Activated CD4-positive, alpha-beta T cell treated with anti-CD3 and anti-CD28 coated beads, Interleukin-2, amount 10 ng/mL, durations not matched to agents 7 days and 5 days (primary cell): ENCODE results near the gene DNMT3A. TPM values are rescaled to one million over a fixed set of nuclear protein-coding genes. Genes with fewer than 3 reads are reported as not detected.
"Not testable (repeated sequence)": the region's sequence is repeated elsewhere in the genome, so short reads cannot be mapped to it uniquely, and the experiment has no call there.

ENCODE experiments used
- CTCF ChIA-PET: fragments of 350-600 bp; sonication (Branson Sonifier 250); formaldehyde crosslinking; loops from one replicate; lab custom pipeline; 2021; ENCODE audit warnings: antibody characterized with exemption; lab: Charles Lee
- POLR2A ChIA-PET: fragments of 350-600 bp; sonication (Branson Sonifier 250); formaldehyde crosslinking; loops from one replicate; lab custom pipeline; 2021; ENCODE audit warnings: antibody characterized with exemption; lab: Charles Lee
- DNase-seq: peaks from one replicate; pipeline ENCODE4 v3.0.0-alpha.2; 2020
- H3K27ac Mint-ChIP-seq: one replicate; pipeline ENCODE4 v1.8.0; 2021; ENCODE audit warnings: mild to moderate bottlenecking, moderate library complexity, mixed read lengths
- H3K27me3 Mint-ChIP-seq: one replicate; pipeline ENCODE4 v1.8.0; 2021; ENCODE audit warnings: mixed read lengths
- H3K36me3 Mint-ChIP-seq: one replicate; pipeline ENCODE4 v1.8.0; 2021; ENCODE audit warnings: low read depth, mixed read lengths
- H3K4me1 Mint-ChIP-seq: one replicate; pipeline ENCODE4 v1.8.0; 2021; ENCODE audit warnings: mixed read lengths
- H3K4me3 Mint-ChIP-seq: one replicate; pipeline ENCODE4 v1.8.0; 2021; ENCODE audit warnings: mild to moderate bottlenecking, moderate library complexity, mixed read lengths
- H3K9me3 Mint-ChIP-seq: one replicate; pipeline ENCODE4 v1.8.0; 2021; ENCODE audit warnings: mixed read lengths
- total RNA-seq, 2 experiments: library from RNA; stranded (reverse); gene quantifications; one replicate each; pipeline ENCODE4 v1.2.3, GENCODE V29; 2021

Gene DNMT3A
- total RNA-seq, 2 experiments from 2014 or later, result 55.9 to 62.3 TPM

DNA sequence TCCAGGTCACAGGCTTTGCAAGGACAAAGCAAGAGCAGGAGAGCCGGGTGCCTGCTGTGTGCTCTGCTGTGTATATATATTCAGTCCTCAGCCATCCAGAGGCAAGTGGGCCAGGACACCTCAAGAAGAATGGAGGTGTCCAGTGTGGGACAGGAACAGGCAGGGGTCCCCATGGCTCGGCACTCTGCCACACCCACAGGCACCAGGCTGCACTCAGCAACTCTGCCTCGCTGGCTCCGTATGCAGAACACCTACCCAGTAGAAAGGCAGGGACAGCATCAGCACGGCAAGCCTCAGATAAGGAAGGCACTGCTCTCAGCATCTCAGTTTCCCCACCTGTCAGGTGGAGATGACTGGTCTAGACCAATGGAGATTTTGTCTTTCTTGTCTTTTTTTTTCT is 57.8 kb downstream of the DNMT3A start:
- DNase-seq, result no peak
- Mint-ChIP-seq H3K9me3 (no peaks in the 10 kb centered on the region), H3K27ac (no peak overlapping the region), H3K36me3 (peaks cover 43% of the 10 kb centered on the region), H3K4me3 (no peak overlapping the region), H3K27me3 (no peaks in the 10 kb centered on the region), H3K4me1 (peaks cover 61% of the 10 kb centered on the region)
- CTCF ChIA-PET, result interaction anchor here (0.7 kb wide), 1 partner anchor 23 kb away, joined by 3 read pairs; no protein-coding TSS in a partner anchor
- POLR2A ChIA-PET, result no interaction called here

DNA sequence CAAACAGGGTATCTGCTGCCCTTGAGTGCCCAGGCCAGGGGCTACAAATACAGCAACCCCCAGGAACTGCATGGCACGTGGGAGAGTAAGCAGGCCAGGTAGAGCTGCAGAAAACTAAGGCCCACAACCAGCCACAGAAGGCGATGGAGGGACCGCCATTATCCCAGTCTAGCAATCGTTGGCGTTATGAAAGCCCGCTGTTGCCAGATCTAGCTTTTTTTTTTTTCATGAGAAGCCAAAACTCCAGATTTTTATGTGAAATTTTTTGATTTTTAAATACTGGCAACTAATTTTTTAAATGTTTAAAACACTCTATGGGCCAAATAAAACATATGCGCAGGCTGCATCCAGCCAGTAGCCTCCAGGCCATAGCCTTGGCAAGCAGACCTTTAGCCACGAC is 59.8 kb downstream of the DNMT3A start:
- Mint-ChIP-seq H3K27ac (no peak overlapping the region), H3K36me3 (peaks cover 36% of the 10 kb centered on the region), H3K9me3 (no peaks in the 10 kb centered on the region), H3K4me1 (peaks cover 65% of the 10 kb centered on the region), H3K4me3 (no peak overlapping the region), H3K27me3 (no peaks in the 10 kb centered on the region)
- no peak for DNase-seq
- CTCF ChIA-PET, result interaction anchor here (1.2 to 1.3 kb wide), 2 partner anchors 13 to 19 kb away, joined by 3 to 4 read pairs; no protein-coding TSS in a partner anchor
- POLR2A ChIA-PET, result no interaction called here

DNA sequence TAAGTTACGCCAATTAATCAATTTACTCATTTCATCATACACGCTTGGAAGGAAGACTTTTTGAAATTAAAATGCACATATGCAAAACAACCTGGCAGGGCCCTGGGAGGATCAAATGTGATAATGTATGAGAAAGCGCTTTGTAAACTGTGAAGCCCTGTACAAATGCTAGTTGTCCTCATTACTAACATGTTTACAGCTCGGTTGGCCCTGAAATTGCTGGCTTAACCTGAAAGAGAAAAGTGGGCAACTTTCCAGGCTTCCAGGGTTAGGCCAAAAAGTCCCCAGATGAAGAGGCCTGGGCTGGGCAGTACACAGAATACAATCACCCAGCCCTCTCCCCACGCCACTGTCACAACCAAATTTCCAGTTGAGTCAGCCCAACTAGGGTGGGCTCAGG is 60.2 kb downstream of the DNMT3A start:
- CTCF ChIA-PET, result interaction anchor here (1.2 to 1.3 kb wide), 2 partner anchors 13 to 20 kb away, joined by 3 to 4 read pairs; no protein-coding TSS in a partner anchor

DNA sequence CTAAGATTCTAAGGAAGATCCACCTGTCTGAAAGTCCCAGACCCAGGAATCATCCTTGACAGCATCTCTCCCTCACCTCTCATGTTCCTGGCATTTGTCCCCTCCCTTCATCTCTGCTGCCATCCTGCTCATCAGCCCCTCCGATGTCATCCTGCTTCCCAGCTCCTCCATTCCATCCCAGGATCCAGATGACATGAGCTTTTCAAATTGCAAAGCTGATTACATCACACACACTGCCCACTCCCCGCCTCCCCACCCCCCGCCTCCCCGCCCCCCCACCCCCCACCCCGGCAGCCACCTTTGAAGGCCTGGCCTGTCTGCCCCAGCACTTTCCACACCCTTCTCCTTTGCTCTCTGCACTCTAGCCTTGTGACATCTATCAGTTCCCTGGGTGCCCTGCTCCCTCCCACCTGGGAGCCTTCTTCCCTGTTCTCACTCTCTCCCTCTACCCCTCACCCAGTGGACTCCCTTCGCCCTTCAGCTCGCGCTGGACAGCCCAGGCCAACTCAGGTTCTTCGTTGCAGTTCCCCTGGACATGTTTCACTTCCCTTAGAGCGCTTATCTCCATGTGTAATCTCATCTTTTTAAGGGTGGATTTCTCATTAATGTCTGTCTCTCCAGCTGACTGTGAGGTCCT is 61.6 kb downstream of the DNMT3A start:
- H3K4me1 Mint-ChIP-seq, result peaks cover 64% of the 10 kb centered on the region
- CTCF ChIA-PET, result interaction anchor here (0.6 to 1.5 kb wide), 2 partner anchors 13 to 73 kb away, joined by 3 to 4 read pairs; no protein-coding TSS in a partner anchor
- H3K27ac Mint-ChIP-seq, result peak overlapping the region; percentile 57
- H3K4me3 Mint-ChIP-seq, result no peak overlapping the region
- no peaks in the 10 kb centered on the region for H3K27me3 Mint-ChIP-seq
- POLR2A ChIA-PET, result no interaction called here
- no peak for DNase-seq
- peaks cover 31% of the 10 kb centered on the region for H3K36me3 Mint-ChIP-seq
- no peaks in the 10 kb centered on the region for H3K9me3 Mint-ChIP-seq

More for the DNA sequence above, 60.2 kb downstream of the DNMT3A start:
- peaks cover 33% of the 10 kb centered on the region for H3K36me3 Mint-ChIP-seq
- H3K9me3 Mint-ChIP-seq, result no peaks in the 10 kb centered on the region
- no peak overlapping the region for H3K4me3 Mint-ChIP-seq
- H3K27me3 Mint-ChIP-seq, result no peaks in the 10 kb centered on the region
- H3K4me1 Mint-ChIP-seq, result peaks cover 64% of the 10 kb centered on the region
- POLR2A ChIA-PET, result no interaction called here
- no peak overlapping the region for H3K27ac Mint-ChIP-seq
- no peak for DNase-seq

DNA sequence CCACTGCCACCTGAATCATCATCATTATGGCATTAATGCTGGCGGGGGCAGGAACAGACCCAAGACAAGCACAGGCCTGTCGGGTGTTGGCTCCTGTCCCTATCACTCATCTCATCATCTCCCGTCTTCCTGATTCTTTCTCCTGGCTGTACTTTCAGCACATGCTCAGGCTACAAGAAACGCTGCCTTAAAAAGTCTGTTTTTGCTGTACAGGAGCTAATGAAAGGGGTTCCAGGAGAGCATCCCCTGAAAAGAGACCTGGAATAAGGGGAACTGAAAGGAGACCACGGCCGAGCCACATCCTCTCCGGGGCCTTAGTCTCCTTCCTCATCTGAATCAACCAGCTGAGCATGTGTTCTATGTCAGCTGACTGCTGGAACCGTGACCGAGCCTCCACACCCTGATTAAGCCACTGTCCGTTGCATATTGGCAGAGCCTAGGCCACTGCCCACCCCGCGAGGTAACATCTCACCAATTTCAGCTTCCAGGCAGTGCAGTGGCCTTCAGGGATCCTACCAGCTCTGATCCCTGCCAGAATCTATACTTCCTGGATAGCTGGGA is 62.6 kb downstream of the DNMT3A start:
- H3K4me3 Mint-ChIP-seq, result no peak overlapping the region
- peaks cover 66% of the 10 kb centered on the region for H3K4me1 Mint-ChIP-seq
- peaks cover 34% of the 10 kb centered on the region for H3K36me3 Mint-ChIP-seq
- CTCF ChIA-PET, result interaction anchor here (0.9 to 2.3 kb wide), 3 partner anchors 12 to 36 kb away, joined by 4 to 8 read pairs (median 4); no protein-coding TSS in a partner anchor
- H3K27ac Mint-ChIP-seq, result peak overlapping the region; percentile 79
- H3K27me3 Mint-ChIP-seq, result no peaks in the 10 kb centered on the region
- H3K9me3 Mint-ChIP-seq, result no peaks in the 10 kb centered on the region
- DNase-seq, result no peak
- POLR2A ChIA-PET, result no interaction called here

DNA sequence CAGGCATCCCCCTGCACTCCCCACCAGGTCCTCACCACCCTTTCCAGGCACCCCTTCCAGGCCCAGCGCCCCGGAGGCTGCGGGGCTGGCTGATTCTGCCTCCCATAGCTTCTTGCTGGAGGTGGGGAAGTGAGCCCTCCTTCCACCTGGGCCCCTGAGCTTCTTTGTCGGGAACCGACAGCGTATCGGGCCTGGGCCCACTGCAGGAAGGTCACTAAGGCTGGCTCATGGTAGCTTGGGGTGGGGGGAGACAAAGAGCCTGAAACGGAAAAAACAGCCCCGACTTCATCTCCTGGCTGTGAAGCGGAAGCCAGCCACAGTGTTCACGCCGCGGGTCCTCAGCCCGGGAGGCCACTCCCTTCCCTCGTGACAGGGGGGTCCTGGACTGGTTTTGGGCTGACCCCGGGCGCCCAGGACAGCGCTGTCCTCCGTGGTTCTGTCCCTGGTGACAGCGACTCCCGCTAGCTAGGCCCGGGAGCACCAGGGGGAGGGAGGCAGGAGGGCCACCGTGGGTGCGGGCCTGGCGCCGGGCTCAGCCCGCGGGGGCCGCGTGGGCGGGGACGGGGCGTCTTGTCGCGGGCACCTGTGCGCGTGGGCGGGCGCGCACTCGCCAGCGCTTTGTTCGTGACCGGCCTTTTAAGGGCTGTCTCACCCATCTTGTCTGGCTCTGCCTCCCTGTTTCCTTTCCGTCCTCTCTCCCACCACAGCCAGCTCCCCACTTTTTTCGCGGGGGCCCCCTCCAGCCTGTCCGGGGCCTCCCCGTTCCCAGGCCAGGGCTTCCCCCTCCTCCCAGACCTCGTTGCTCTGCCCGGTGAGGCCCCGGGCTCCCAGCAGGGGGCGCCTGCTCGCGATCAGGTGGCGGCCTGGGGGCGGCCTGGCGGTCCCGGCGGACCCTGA is 64.9 kb downstream of the DNMT3A start:
- peak; percentile 74 for DNase-seq
- H3K4me3 Mint-ChIP-seq, result peak overlapping the region; percentile 47
- H3K27ac Mint-ChIP-seq, result peak overlapping the region; percentile 97
- H3K4me1 Mint-ChIP-seq, result peaks cover 79% of the 10 kb centered on the region
- H3K9me3 Mint-ChIP-seq, result no peaks in the 10 kb centered on the region
- POLR2A ChIA-PET, result no interaction called here
- peaks cover 46% of the 10 kb centered on the region for H3K36me3 Mint-ChIP-seq
- H3K27me3 Mint-ChIP-seq, result no peaks in the 10 kb centered on the region
- CTCF ChIA-PET, result interaction anchor here (0.7 to 3.3 kb wide), 18 partner anchors 8 to 140 kb away, joined by 3 to 27 read pairs (median 4); no protein-coding TSS in a partner anchor

DNA sequence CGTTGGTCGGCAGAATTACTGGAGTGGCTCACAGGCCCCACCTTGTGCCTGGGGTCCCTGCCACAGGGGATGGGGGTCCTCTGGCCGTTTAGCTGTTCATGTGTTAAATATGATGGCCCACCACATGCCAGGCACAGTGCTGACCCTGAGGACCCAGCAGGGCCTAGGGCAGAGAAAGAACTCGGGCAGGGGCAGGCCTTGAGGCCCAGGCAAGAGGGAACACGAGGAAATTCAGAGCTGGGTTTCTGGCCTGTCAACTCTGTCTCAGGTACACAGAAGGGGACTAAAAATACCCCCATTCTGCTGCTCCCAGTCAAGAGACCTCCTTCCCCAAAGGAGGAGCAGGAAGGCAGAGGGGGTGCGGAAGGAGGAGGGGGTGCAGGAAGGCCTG is 66.2 kb downstream of the DNMT3A start:
- Mint-ChIP-seq H3K4me1 (peaks cover 71% of the 10 kb centered on the region), H3K27me3 (no peaks in the 10 kb centered on the region), H3K9me3 (no peaks in the 10 kb centered on the region), H3K27ac (peak overlapping the region; percentile 97), H3K4me3 (no peak overlapping the region), H3K36me3 (peaks cover 44% of the 10 kb centered on the region)
- CTCF ChIA-PET, result interaction anchor here (0.6 to 3.3 kb wide), 6 partner anchors 13 to 1221 kb away, joined by 3 to 27 read pairs (median 4); no protein-coding TSS in a partner anchor
- DNase-seq, result no peak
- POLR2A ChIA-PET, result no interaction called here

DNA sequence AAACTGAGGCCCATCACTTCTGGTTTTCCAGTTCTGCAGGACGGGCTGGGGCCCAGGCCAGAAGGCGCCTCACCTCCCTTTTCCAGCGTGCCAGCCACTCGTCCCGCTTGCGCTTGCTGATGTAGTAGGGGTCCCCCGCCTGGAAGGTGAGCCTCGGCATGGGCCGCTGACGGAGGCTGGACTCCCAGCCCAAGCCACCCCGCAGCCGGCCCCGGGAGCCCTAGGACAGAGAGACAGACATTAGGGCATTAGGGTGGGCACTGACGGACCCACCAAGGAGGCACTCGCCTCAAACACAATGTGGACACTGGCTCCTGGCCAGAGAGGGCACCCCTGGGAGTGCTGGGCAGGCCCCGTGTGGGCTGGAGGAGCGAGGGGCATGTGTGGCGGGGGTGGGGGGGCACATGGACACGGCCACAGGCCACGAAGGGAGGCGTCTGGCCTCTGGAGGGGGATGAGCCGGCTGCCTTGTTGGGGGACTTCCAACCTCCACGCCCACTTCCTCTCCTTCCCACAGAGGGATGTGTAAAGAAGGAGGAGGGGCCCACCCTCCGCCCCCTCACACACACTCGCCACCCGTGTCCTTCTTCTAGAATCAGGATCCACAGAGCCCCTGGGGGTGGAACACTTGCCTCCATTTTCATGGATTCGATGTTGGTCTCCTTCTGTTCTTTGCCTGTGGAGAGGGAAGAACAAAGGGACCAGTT is 66.7 kb downstream of the DNMT3A start:
- CTCF ChIA-PET, result interaction anchor here (1.6 to 3.3 kb wide), 2 partner anchors 20 to 23 kb away, joined by 5 to 27 read pairs; no protein-coding TSS in a partner anchor
- DNase-seq, result peak; percentile 39
- Mint-ChIP-seq H3K27me3 (no peaks in the 10 kb centered on the region), H3K9me3 (no peaks in the 10 kb centered on the region), H3K4me3 (no peak overlapping the region), H3K4me1 (peaks cover 69% of the 10 kb centered on the region), H3K36me3 (peaks cover 44% of the 10 kb centered on the region), H3K27ac (peak overlapping the region; percentile 97)
- POLR2A ChIA-PET, result no interaction called here

DNA sequence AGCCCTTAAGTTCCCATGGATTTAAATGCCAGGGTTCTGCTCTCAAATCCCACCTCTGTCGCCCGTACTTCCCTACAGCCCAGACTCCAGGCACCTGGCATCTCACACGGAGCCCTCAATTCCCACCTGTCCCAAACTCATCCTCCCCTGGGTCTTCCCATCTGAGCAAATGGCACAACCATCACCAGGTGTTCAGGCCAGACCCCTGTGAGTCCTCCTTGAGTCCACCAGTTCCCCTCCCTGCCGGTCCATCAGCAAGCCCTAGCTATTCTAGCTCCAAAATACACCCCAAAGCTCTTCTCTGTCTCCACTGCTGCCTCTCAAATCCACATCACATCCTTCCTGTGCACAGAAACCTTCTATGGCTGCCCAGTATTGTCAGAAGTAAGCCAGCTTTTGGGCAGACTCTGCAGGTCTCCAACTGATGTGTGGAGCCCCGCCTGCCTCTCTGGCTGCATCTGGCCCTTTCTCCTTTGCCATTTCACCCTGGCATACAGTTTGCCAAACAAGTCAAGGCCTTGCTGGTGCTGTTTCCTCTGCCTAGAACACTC is 67.7 kb downstream of the DNMT3A start:
- Mint-ChIP-seq H3K4me3 (peak overlapping the region; percentile 22), H3K9me3 (no peaks in the 10 kb centered on the region), H3K36me3 (peaks cover 47% of the 10 kb centered on the region), H3K4me1 (peaks cover 63% of the 10 kb centered on the region), H3K27me3 (no peaks in the 10 kb centered on the region), H3K27ac (peak overlapping the region; percentile 96)
- DNase-seq, result peak; percentile 38
- POLR2A ChIA-PET, result no interaction called here
- CTCF ChIA-PET, result interaction anchor here (1.2 to 1.8 kb wide), 2 partner anchors 13 to 292 kb away, joined by 3 to 10 read pairs; no protein-coding TSS in a partner anchor

DNA sequence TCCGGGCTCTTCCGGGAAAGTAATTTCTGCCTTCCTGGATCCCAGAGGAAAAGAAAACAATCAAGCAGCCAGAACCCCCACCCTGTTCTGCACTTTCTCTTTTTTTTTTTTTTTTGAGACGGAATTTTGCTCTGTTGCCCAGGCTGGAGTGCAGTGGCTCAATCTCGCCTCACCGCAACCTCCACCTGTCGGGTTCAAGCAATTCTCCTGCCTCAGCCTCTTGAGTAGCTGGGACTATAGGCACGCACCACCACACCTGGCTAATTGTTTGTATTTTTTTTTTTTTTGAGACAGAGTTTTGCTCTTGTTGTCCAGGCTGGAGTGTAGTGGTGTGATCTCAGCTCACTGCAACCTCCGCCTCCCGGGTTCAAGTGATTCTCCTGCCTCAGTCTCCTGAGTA is 69.0 kb downstream of the DNMT3A start:
- H3K36me3 Mint-ChIP-seq, result peaks cover 51% of the 10 kb centered on the region
- peak overlapping the region; percentile 96 for H3K27ac Mint-ChIP-seq
- POLR2A ChIA-PET, H3K4me3 Mint-ChIP-seq, H3K9me3 Mint-ChIP-seq, DNase-seq, H3K27me3 Mint-ChIP-seq: not testable (repeated sequence)
- CTCF ChIA-PET, result interaction anchor here (0.6 to 1.8 kb wide), 8 partner anchors 10 to 294 kb away, joined by 3 to 10 read pairs (median 3); no protein-coding TSS in a partner anchor
- peaks cover 52% of the 10 kb centered on the region for H3K4me1 Mint-ChIP-seq

DNA sequence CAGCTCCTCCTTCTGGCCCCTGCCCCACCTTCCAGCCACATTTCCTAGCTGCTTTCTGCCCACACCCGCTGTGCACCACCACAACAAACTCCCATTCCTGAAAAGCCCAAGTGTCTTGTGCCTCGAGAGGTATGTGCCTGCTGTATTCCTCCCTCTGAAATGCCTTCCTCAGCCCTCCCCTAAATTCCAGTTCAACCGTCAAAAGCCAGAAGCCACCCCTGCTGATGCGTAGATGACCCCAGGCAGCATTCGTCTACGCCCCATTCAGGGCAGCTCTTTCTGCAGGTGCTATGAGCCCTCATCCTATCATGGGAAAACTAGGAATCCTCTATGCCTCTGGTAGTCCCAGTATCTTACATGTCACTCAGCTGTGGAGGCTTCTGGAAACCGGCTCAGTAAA is 71.7 kb downstream of the DNMT3A start:
- no peaks in the 10 kb centered on the region for H3K27me3 Mint-ChIP-seq
- no peak overlapping the region for H3K27ac Mint-ChIP-seq
- no peak overlapping the region for H3K4me3 Mint-ChIP-seq
- H3K9me3 Mint-ChIP-seq, result no peaks in the 10 kb centered on the region
- CTCF ChIA-PET, result interaction anchor here (0.5 to 1.1 kb wide), 3 partner anchors 16 to 610 kb away, joined by 3 to 4 read pairs (median 4); no protein-coding TSS in a partner anchor
- DNase-seq, result no peak
- peaks cover 49% of the 10 kb centered on the region for H3K36me3 Mint-ChIP-seq
- POLR2A ChIA-PET, result no interaction called here
- H3K4me1 Mint-ChIP-seq, result peaks cover 43% of the 10 kb centered on the region
